ENCODE measurements around the gene DYNLT4. TPM values are rescaled to one million over a fixed set of nuclear protein-coding genes. Genes with fewer than 3 reads are reported as not detected.

Gene DYNLT4
- total and polyA plus RNA-seq, 4 donors, result 0.29 to 0.50 TPM; not detected in 2

DNA sequence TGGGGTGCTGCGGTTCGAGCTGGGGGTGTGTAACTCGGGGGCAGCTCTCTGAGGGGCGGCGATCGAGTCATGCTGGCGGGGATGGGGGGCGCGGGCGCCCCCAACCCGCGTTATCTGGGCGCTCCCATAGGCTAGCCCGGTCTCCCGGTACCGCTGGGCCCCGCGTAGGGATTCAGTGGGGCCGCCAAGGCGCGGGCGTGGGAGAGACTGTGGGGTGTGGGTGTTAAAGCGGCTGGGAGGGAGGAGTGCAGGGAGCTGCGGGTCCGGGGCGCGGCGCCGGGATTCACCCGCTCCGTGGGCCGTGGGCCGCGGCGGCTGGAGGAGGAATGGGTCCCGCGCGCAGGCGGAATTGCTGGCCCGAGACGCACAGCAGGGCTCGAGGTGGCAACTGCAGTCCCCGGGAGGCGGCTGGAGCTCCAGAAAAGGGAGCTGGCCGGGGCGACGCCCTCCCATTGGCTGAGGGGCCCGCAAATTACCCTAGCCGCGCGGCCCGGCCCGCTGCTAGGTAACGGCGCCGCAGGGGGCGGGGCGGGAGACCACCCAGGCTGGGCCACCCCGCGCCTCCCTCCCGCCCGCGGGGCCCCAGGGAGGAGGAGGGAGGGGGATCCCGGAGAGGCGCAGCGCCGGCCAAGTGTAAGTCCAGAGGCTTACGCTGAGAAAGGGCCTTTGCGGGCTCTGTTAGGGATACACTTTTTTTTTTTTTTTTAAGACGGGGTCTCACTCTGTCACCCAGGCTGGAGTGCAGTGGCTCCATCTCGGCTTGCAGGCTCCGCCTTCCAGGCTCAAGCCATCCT is 35.9 kb upstream of the DYNLT4 start, which contains the start of gene PTCH2:
TSS of gene PTCH2 (minus strand) at position 392 of the 794 bp plus-strand sequence. CDS start at position 71, 321 bp downstream.
- no peak within 1 kb of the TSS for H3K27ac ChIP-seq (ENCODE audit: low read depth in 1 of 2, low read length in 2 of 2)
- no peak within 1 kb of the TSS for H3K9ac ChIP-seq (ENCODE audit: low read depth in 1 of 2, low read length in 2 of 2)
- 4% methylated on average over 72 of the region's 72 CpGs for WGBS
- H3K36me3 ChIP-seq (ENCODE audit: control insufficient read depth in 4 of 4, insufficient read depth in 3 of 4, low read depth in 1 of 4, low read length in 3 of 4), result no peaks in the 10 kb centered on the region
- peak; percentile 72 for DNase-seq (ENCODE audit: low spot score)
- no peaks in the 10 kb centered on the region for H3K27me3 ChIP-seq (ENCODE audit: control insufficient read depth in 4 of 4, insufficient read depth in 4 of 4, low read length in 3 of 4)
- H3K4me3 ChIP-seq (ENCODE audit: low read depth in 1 of 3, low read length in 3 of 3), result peak within 1 kb of the TSS in 1 of 3 donors; percentile 45
- no peaks in the 10 kb centered on the region for H3K9me3 ChIP-seq (ENCODE audit: control insufficient read depth in 4 of 4, low read length in 3 of 4)
- peaks cover 0 to 8% (median 6%) of the 10 kb centered on the region in 4 donors for H3K4me1 ChIP-seq (ENCODE audit: control insufficient read depth in 4 of 4, insufficient read depth in 4 of 4, low read length in 3 of 4)
- TF ChIP-seq NR2F2 (IDR thresholded peaks at IDR 0.05) (no peak), GABPA (IDR thresholded peaks at IDR 0.05 in 1 of 2, conservative IDR thresholded peaks at IDR 0.05 in 1 of 2) (no peak), SP1 (IDR thresholded peaks at IDR 0.05) (no peak), HNF4G (IDR thresholded peaks at IDR 0.05) (no peak), RAD21 (IDR thresholded peaks at IDR 0.05) (no peak), JUND (IDR thresholded peaks at IDR 0.05) (no peak)
- TF ChIP-seq, protein P1, sequence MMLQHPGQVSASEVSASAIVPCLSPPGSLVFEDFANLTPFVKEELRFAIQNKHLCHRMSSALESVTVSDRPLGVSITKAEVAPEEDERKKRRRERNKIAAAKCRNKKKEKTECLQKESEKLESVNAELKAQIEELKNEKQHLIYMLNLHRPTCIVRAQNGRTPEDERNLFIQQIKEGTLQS (IDR thresholded peaks at IDR 0.05), result no peak

- no peak overlapping the region for H3K9ac ChIP-seq (ENCODE audit: low read depth in 1 of 2, low read length in 2 of 2)
- no peak for DNase-seq (ENCODE audit: low spot score)
These were observed 35.3 kb upstream of the DYNLT4 start for GRCh38 chr1:44842486-44842861.

More at GRCh38 chr1:44842486-44842861, 35.3 kb upstream of the DYNLT4 start:
- TF ChIP-seq FOXA2 (IDR thresholded peaks at IDR 0.05), result no peak
- TF ChIP-seq, protein P2, sequence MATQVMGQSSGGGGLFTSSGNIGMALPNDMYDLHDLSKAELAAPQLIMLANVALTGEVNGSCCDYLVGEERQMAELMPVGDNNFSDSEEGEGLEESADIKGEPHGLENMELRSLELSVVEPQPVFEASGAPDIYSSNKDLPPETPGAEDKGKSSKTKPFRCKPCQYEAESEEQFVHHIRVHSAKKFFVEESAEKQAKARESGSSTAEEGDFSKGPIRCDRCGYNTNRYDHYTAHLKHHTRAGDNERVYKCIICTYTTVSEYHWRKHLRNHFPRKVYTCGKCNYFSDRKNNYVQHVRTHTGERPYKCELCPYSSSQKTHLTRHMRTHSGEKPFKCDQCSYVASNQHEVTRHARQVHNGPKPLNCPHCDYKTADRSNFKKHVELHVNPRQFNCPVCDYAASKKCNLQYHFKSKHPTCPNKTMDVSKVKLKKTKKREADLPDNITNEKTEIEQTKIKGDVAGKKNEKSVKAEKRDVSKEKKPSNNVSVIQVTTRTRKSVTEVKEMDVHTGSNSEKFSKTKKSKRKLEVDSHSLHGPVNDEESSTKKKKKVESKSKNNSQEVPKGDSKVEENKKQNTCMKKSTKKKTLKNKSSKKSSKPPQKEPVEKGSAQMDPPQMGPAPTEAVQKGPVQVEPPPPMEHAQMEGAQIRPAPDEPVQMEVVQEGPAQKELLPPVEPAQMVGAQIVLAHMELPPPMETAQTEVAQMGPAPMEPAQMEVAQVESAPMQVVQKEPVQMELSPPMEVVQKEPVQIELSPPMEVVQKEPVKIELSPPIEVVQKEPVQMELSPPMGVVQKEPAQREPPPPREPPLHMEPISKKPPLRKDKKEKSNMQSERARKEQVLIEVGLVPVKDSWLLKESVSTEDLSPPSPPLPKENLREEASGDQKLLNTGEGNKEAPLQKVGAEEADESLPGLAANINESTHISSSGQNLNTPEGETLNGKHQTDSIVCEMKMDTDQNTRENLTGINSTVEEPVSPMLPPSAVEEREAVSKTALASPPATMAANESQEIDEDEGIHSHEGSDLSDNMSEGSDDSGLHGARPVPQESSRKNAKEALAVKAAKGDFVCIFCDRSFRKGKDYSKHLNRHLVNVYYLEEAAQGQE (IDR thresholded peaks at IDR 0.05), result no peak
- no peak for TF ChIP-seq HNF4A (conservative IDR thresholded peaks at IDR 0.05)
- TF ChIP-seq TAF1 (conservative IDR thresholded peaks at IDR 0.05), result no peak
- TF ChIP-seq CTCF (IDR thresholded peaks at IDR 0.05; ENCODE audit: low read depth, low read length, missing input control), result no peak
- no peaks in the 10 kb centered on the region for H3K9me3 ChIP-seq (ENCODE audit: control insufficient read depth in 4 of 4, low read length in 3 of 4)
- H3K36me3 ChIP-seq (ENCODE audit: control insufficient read depth in 4 of 4, insufficient read depth in 3 of 4, low read depth in 1 of 4, low read length in 3 of 4), result no peaks in the 10 kb centered on the region
- no peak overlapping the region for H3K27ac ChIP-seq (ENCODE audit: low read depth in 1 of 2, low read length in 2 of 2)
- peaks cover 0 to 8% (median 6%) of the 10 kb centered on the region in 4 donors for H3K4me1 ChIP-seq (ENCODE audit: control insufficient read depth in 4 of 4, insufficient read depth in 4 of 4, low read length in 3 of 4)
- 57% methylated on average over 16 of the region's 16 CpGs for WGBS
- H3K27me3 ChIP-seq (ENCODE audit: control insufficient read depth in 4 of 4, insufficient read depth in 4 of 4, low read length in 3 of 4), result no peaks in the 10 kb centered on the region
- peak overlapping the region in 1 of 3 donors; percentile 45 for H3K4me3 ChIP-seq (ENCODE audit: low read depth in 1 of 3, low read length in 3 of 3)
